K562 (cell line): ENCODE results near the gene CFL1. TPM values are rescaled to one million over a fixed set of nuclear protein-coding genes. Genes with fewer than 3 reads are reported as not detected.

Source experiments
- CHD4 ChIP-seq: fragments of 200-600 bp; sonication (generic); IDR thresholded peaks from 3 replicates; pipeline ENCODE4 v1.6.1; 2012; ENCODE audit warnings: low read depth, mild to moderate bottlenecking, mixed read lengths, low read length, inconsistent platforms; ENCODE audit not compliant: insufficient read depth, insufficient replicate concordance, poor library complexity, severe bottlenecking
- CREM ChIP-seq: IDR thresholded peaks from 2 replicates; pipeline ENCODE4 v1.6.1; 2014; ENCODE audit warnings: antibody characterized with exemption, low read depth
- E2F4 ChIP-seq: sonication (generic); formaldehyde crosslinking; IDR thresholded peaks from 2 replicates; pipeline ENCODE4 v1.8.0; 2022; ENCODE audit warnings: mild to moderate bottlenecking, low read depth, missing genetic modification reagents
- HNRNPH1 ChIP-seq: fragments of 200-400 bp; formaldehyde crosslinking; optimal IDR thresholded peaks from 2 replicates; pipeline ENCODE3; 2017; ENCODE audit warnings: low read depth, mild to moderate bottlenecking, low read length, moderate library complexity
- JUNB ChIP-seq: fragments of 450-650 bp; formaldehyde crosslinking; conservative IDR thresholded peaks from 2 replicates; pipeline ENCODE4 v1.4.0; 2020; ENCODE audit warnings: mild to moderate bottlenecking
- MBD2 ChIP-seq: sonication (generic); IDR thresholded peaks from 2 replicates; pipeline ENCODE4 v1.6.1; 2016; ENCODE audit warnings: low read depth, borderline replicate concordance
- NEUROD1 ChIP-seq: fragments of 150-350 bp; IDR thresholded peaks from 2 replicates; pipeline ENCODE4 v1.6.1; 2014; ENCODE audit warnings: borderline replicate concordance, low read length, low read depth; ENCODE audit not compliant: partially characterized antibody
- NFYB ChIP-seq: IDR thresholded peaks from 2 replicates; pipeline ENCODE4 v1.6.1; 2011; ENCODE audit warnings: mild to moderate bottlenecking, moderate library complexity; ENCODE audit not compliant: insufficient read length; ENCODE audit errors: extremely low read depth
- SMAD1 ChIP-seq: fragments of 150-350 bp; IDR thresholded peaks from 2 replicates; pipeline ENCODE4 v1.6.1; 2014; ENCODE audit warnings: low read length, low read depth; ENCODE audit not compliant: partially characterized antibody
- SP2 ChIP-seq: IDR thresholded peaks from 2 replicates; pipeline ENCODE4 v1.6.1; 2011; ENCODE audit warnings: mild to moderate bottlenecking, low read depth, low read length, moderate library complexity; ENCODE audit not compliant: poor library complexity, severe bottlenecking; ENCODE audit errors: extremely low read depth
- SUPT5H ChIP-seq: fragments of 450-650 bp; IDR thresholded peaks from 2 replicates; pipeline ENCODE4 v1.6.1; 2016
- TEAD2 ChIP-seq: fragments of 450-650 bp; IDR thresholded peaks from 2 replicates; pipeline ENCODE4 v1.6.1; 2016; ENCODE audit warnings: missing genetic modification characterization, control low read depth, missing compliant biosample characterization
- TFE3 ChIP-seq: fragments of 450-650 bp; formaldehyde crosslinking; IDR thresholded peaks from 2 replicates; pipeline ENCODE4 v1.4.0; 2020; ENCODE audit warnings: mild to moderate bottlenecking, mixed read lengths
- ZNF197 ChIP-seq: fragments of 200-800 bp; sonication (Bioruptor generic); IDR thresholded peaks from 2 replicates; pipeline ENCODE4 v1.6.1; 2016; ENCODE audit warnings: low read depth, missing genetic modification characterization, missing compliant biosample characterization
- ZNF408 ChIP-seq: fragments of 250-450 bp; sonication (Bioruptor Pico); IDR thresholded peaks from 2 replicates; pipeline ENCODE4 v1.4.0; 2020; ENCODE audit warnings: low read depth, mild to moderate bottlenecking, moderate library complexity
- polyA plus RNA-seq, 8 experiments: library from polyadenylated mRNA; depleted of rRNA in 4 of 8; stranded (reverse) in 5 of 8; unstranded in 3 of 8; fragments of >200 nt; fragmentation: Nextera tagmentation in 2 of 8; fragmentation: Illumina TruSeq in 1 of 8; extraction: Ambion mirVana in 2 of 8; extraction: Trizol in 1 of 8; gene quantifications; 2 replicates each; pipeline versions ENCODE4 v1.2.1 to v1.2.3, GENCODE V29; 2011 to 2014; ENCODE audit warnings: inconsistent platforms in 1 of 8, missing spikeins in 1 of 8
- total RNA-seq, 7 experiments: library from RNA; depleted of rRNA in 6 of 7; stranded (reverse); fragments of >200 nt in 6 of 7; fragmentation: Illumina TruSeq in 2 of 7; extraction: Trizol in 2 of 7; gene quantifications; 2 replicates each; pipeline versions ENCODE4 v1.2.1 to v1.2.3, GENCODE V29; 2011 to 2021; ENCODE audit warnings: low replicate concordance in 1 of 7
- TF ChIP-seq, protein P1 (sequence below): fragments of 450-650 bp; IDR thresholded peaks from 2 replicates; pipeline ENCODE4 v1.6.1; 2016; ENCODE audit warnings: low read depth

Gene CFL1
- total and polyA plus RNA-seq, 9 of the 15 experiments (the other 6 are each of a cell fraction or from before 2014, with no cell fraction given): 105 to 1,101 (median 859) TPM

- TF ChIP-seq NFYB (peak; percentile 89), ZNF197 (CRISPR knock-in tag) (no peak), NEUROD1 (peak; percentile 99), E2F4 (no peak), SP2 (peak; percentile 79), TEAD2 (tag) (no peak), CHD4 (no peak), ZNF408 (CRISPR knock-in tag) (no peak), HNRNPH1 (no peak), MBD2 (peak; percentile 94), SMAD1 (no peak), JUNB (CRISPR knock-in tag) (no peak), TFE3 (CRISPR knock-in tag) (no peak), CREM (peak; percentile 64), SUPT5H (no peak)
- TF ChIP-seq, protein P1, sequence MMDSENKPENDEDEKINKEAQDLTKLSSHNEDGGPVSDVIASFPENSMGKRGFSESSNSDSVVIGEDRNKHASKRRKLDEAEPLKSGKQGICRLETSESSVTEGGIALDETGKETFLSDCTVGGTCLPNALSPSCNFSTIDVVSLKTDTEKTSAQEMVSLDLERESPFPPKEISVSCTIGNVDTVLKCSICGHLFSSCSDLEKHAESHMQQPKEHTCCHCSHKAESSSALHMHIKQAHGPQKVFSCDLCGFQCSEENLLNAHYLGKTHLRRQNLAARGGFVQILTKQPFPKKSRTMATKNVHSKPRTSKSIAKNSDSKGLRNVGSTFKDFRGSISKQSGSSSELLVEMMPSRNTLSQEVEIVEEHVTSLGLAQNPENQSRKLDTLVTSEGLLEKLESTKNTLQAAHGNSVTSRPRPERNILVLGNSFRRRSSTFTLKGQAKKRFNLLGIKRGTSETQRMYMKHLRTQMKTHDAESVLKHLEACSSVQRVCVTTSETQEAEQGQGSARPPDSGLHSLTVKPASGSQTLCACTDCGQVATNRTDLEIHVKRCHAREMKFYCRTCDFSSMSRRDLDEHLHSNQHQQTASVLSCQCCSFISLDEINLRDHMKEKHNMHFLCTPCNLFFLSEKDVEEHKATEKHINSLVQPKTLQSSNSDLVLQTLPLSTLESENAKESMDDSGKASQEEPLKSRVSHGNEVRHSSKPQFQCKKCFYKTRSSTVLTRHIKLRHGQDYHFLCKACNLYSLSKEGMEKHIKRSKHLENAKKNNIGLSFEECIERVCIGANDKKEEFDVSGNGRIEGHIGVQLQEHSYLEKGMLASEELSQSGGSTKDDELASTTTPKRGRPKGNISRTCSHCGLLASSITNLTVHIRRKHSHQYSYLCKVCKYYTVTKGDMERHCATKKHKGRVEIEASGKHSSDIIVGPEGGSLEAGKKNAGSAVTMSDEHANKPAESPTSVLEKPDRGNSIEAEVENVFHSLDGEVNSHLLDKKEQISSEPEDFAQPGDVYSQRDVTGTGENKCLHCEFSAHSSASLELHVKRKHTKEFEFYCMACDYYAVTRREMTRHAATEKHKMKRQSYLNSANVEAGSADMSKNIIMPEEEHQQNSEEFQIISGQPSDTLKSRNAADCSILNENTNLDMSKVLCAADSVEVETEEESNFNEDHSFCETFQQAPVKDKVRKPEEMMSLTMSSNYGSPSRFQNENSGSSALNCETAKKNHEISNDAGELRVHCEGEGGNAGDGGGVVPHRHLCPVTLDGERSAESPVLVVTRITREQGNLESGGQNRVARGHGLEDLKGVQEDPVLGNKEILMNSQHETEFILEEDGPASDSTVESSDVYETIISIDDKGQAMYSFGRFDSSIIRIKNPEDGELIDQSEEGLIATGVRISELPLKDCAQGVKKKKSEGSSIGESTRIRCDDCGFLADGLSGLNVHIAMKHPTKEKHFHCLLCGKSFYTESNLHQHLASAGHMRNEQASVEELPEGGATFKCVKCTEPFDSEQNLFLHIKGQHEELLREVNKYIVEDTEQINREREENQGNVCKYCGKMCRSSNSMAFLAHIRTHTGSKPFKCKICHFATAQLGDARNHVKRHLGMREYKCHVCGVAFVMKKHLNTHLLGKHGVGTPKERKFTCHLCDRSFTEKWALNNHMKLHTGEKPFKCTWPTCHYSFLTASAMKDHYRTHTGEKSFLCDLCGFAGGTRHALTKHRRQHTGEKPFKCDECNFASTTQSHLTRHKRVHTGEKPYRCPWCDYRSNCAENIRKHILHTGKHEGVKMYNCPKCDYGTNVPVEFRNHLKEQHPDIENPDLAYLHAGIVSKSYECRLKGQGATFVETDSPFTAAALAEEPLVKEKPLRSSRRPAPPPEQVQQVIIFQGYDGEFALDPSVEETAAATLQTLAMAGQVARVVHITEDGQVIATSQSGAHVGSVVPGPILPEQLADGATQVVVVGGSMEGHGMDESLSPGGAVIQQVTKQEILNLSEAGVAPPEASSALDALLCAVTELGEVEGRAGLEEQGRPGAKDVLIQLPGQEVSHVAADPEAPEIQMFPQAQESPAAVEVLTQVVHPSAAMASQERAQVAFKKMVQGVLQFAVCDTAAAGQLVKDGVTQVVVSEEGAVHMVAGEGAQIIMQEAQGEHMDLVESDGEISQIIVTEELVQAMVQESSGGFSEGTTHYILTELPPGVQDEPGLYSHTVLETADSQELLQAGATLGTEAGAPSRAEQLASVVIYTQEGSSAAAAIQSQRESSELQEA: no peak
Measured at GRCh38 chr11:65833297-65834030, 24.5 kb downstream of the CFL1 start, which contains the start of gene SNX32 (continued).
